Neutrophil (primary cell): ENCODE results near the gene OOSP4B.

Source experiments
- H3K27ac ChIP-seq: fragments of 200-600 bp; sonication (generic); 2 replicates; pipeline ENCODE4 v1.5.1; 2016; ENCODE audit warnings: mild to moderate bottlenecking, moderate library complexity
- H3K27me3 ChIP-seq: fragments of 200-600 bp; sonication (generic); 2 replicates; pipeline ENCODE4 v1.6.0; 2016; ENCODE audit warnings: mild to moderate bottlenecking
- H3K36me3 ChIP-seq: fragments of 200-600 bp; sonication (generic); 2 replicates; pipeline ENCODE4 v1.5.1; 2017
- H3K4me1 ChIP-seq, 2 experiments: fragments of 200-600 bp in 1 of 2; sonication (generic) in 1 of 2; 1 replicate in 1 of 2; 2 replicates in 1 of 2; pipeline versions ENCODE4 v1.5.1 to v1.6.1; 2013 to 2016; ENCODE audit warnings: low read depth in 1 of 2, low read length in 1 of 2, mild to moderate bottlenecking in 1 of 2, moderate library complexity in 1 of 2; ENCODE audit not compliant: control insufficient read depth in 1 of 2, insufficient read depth in 1 of 2
- H3K4me3 ChIP-seq, 2 experiments: fragments of 200-600 bp in 1 of 2; sonication (generic) in 1 of 2; 1 replicate in 1 of 2; 2 replicates in 1 of 2; pipeline ENCODE4 v1.5.1; 2013 to 2016; ENCODE audit warnings: low read depth in 1 of 2, low read length in 1 of 2, mild to moderate bottlenecking in 1 of 2, moderate library complexity in 1 of 2
- H3K9me3 ChIP-seq: fragments of 200-600 bp; sonication (generic); 2 replicates; pipeline ENCODE4 v1.5.1; 2016
- CTCF ChIP-seq: fragments of 200-600 bp; sonication (generic); IDR thresholded peaks from 2 replicates; pipeline ENCODE4 v1.5.1; 2016; ENCODE audit warnings: antibody characterized with exemption

OOSP4B gene

GRCh38 chr11:59983212-59983611 is 33.8 kb upstream of the OOSP4B start:
- H3K4me1 ChIP-seq, result peaks cover 0 to 6% of the 10 kb centered on the region in 2 experiments

GRCh38 chr11:59984368-59984767 is 32.6 kb upstream of the OOSP4B start:
- H3K4me3 ChIP-seq, result no peak overlapping the region
- H3K27me3 ChIP-seq, result no peaks in the 10 kb centered on the region
- no peaks in the 10 kb centered on the region for H3K9me3 ChIP-seq
- H3K27ac ChIP-seq, result no peak overlapping the region
- no peaks in the 10 kb centered on the region for H3K36me3 ChIP-seq
- H3K4me1 ChIP-seq, result peaks cover 0 to 6% of the 10 kb centered on the region in 2 experiments
- no peak for TF ChIP-seq CTCF

More at GRCh38 chr11:59983212-59983611, 33.8 kb upstream of the OOSP4B start:
- no peak overlapping the region for H3K27ac ChIP-seq
- H3K36me3 ChIP-seq, result no peaks in the 10 kb centered on the region
- no peak for TF ChIP-seq CTCF
- H3K4me3 ChIP-seq, result no peak overlapping the region
- no peaks in the 10 kb centered on the region for H3K27me3 ChIP-seq
- no peaks in the 10 kb centered on the region for H3K9me3 ChIP-seq

GRCh38 chr11:59990421-59990820 is 26.6 kb upstream of the OOSP4B start:
- Histone ChIP-seq H3K36me3 (no peaks in the 10 kb centered on the region), H3K27ac (no peak overlapping the region), H3K9me3 (no peaks in the 10 kb centered on the region), H3K27me3 (no peaks in the 10 kb centered on the region), H3K4me1 (peaks cover 9 to 13% of the 10 kb centered on the region in 2 experiments), H3K4me3 (no peak overlapping the region)
- TF ChIP-seq CTCF, result no peak

- Histone ChIP-seq H3K4me3 (no peak overlapping the region), H3K27ac (no peak overlapping the region), H3K27me3 (no peaks in the 10 kb centered on the region), H3K36me3 (no peaks in the 10 kb centered on the region), H3K4me1 (peaks cover 9 to 13% of the 10 kb centered on the region in 2 experiments), H3K9me3 (no peaks in the 10 kb centered on the region)
- no peak for TF ChIP-seq CTCF
Observed at GRCh38 chr11:59992425-59992824, 24.6 kb upstream of the OOSP4B start.

- H3K9me3 ChIP-seq, result no peaks in the 10 kb centered on the region
Observed at GRCh38 chr11:59997800-59998199, 19.2 kb upstream of the OOSP4B start.

More at GRCh38 chr11:59997800-59998199, 19.2 kb upstream of the OOSP4B start:
- Histone ChIP-seq H3K27ac (no peak overlapping the region), H3K27me3 (no peaks in the 10 kb centered on the region), H3K4me3 (no peak overlapping the region), H3K4me1 (peaks cover 9% of the 10 kb centered on the region in 2 experiments), H3K36me3 (no peaks in the 10 kb centered on the region)
- no peak for TF ChIP-seq CTCF
